CD4-positive, alpha-beta T cell treated with Interleukin-6 for 4 hours (primary cell): ENCODE results near the gene MOB2.
"Not testable (repeated sequence)": the region's sequence is repeated elsewhere in the genome, so short reads cannot be mapped to it uniquely, and the experiment has no call there.

Source experiments
- DNase-seq: peaks from one replicate; pipeline ENCODE4 v3.0.0-alpha.2; 2020; ENCODE audit warnings: mixed read lengths

The MOB2 gene

GRCh38 chr11:1517117-1518005 lies 30.8 kb upstream of the MOB2 start:
- DNase-seq: no peak

- DNase-seq: no peak
Observed at GRCh38 chr11:1516273-1517067, 29.9 kb upstream of the MOB2 start.

- DNase-seq: peak; percentile 74
Observed at GRCh38 chr11:1515082-1516060, 28.8 kb upstream of the MOB2 start.

- no peak for DNase-seq
Observed at GRCh38 chr11:1514336-1515061, 27.9 kb upstream of the MOB2 start.

- DNase-seq: no peak
Observed at GRCh38 chr11:1513326-1514296, 27.0 kb upstream of the MOB2 start.

GRCh38 chr11:1512531-1513258 lies 26.1 kb upstream of the MOB2 start:
- DNase-seq: not testable (repeated sequence)

- DNase-seq: no peak
Observed at GRCh38 chr11:1511937-1512496, 25.4 kb upstream of the MOB2 start.

GRCh38 chr11:1510928-1511327 lies 24.3 kb upstream of the MOB2 start:
- DNase-seq: no peak

- DNase-seq: not testable (repeated sequence)
Observed at GRCh38 chr11:1510351-1510750, 23.8 kb upstream of the MOB2 start.

- no peak for DNase-seq
Observed at GRCh38 chr11:1509626-1510255, 23.2 kb upstream of the MOB2 start.

- no peak for DNase-seq
Observed at GRCh38 chr11:1508986-1509385, 22.4 kb upstream of the MOB2 start.

GRCh38 chr11:1508491-1508891 lies 21.9 kb upstream of the MOB2 start:
- DNase-seq: no peak

- no peak for DNase-seq
Observed at GRCh38 chr11:1507381-1508140, 21.0 kb upstream of the MOB2 start.

- no peak for DNase-seq
Observed at GRCh38 chr11:1506981-1507380, 20.4 kb upstream of the MOB2 start.

GRCh38 chr11:1505480-1505879 lies 18.9 kb upstream of the MOB2 start:
- DNase-seq: no peak

GRCh38 chr11:1504581-1505290 lies 18.2 kb upstream of the MOB2 start:
- DNase-seq: no peak

GRCh38 chr11:1504138-1504537 lies 17.6 kb upstream of the MOB2 start:
- no peak for DNase-seq

- DNase-seq: no peak
Observed at GRCh38 chr11:1503708-1504104, 17.1 kb upstream of the MOB2 start.
